NCI-H748 treated with DMSO at 0.1 percent for 48 hours (cell line): Measurements from ENCODE around the gene NAXE.
"Not testable (repeated sequence)": the region's sequence is repeated elsewhere in the genome, so short reads cannot be mapped to it uniquely, and the experiment has no call there.

Experiments
- DNase-seq: peaks from one replicate; lab custom pipeline; 2025; lab: John Stamatoyannopoulos, UW

Gene NAXE

GRCh38 chr1:156571261-156571852 lies 20.2 kb upstream of the NAXE start:
- DNase-seq = no peak

GRCh38 chr1:156571919-156572662 lies 19.5 kb upstream of the NAXE start, which contains the start of gene IQGAP3:
IQGAP3 (minus strand) TSS chr1:156572565; CDS start chr1:156572529, 36 bp downstream.
- DNase-seq = peak; percentile 72

GRCh38 chr1:156572663-156573018 lies 18.9 kb upstream of the NAXE start:
- DNase-seq = no peak

- no peak for DNase-seq
Measured at GRCh38 chr1:156574039-156574633, 17.4 kb upstream of the NAXE start.

- DNase-seq = peak; percentile 10
Measured at GRCh38 chr1:156577550-156577949, 14.0 kb upstream of the NAXE start.

- no peak for DNase-seq
Measured at GRCh38 chr1:156578055-156578454, 13.5 kb upstream of the NAXE start.

GRCh38 chr1:156579472-156579871 lies 12.1 kb upstream of the NAXE start, which contains the start of gene TTC24:
TTC24 (plus strand) TSS chr1:156579723; CDS start chr1:156581365, 1,642 bp downstream.
- DNase-seq = no peak

GRCh38 chr1:156581661-156582387 lies 9.8 kb upstream of the NAXE start:
- DNase-seq = no peak

- no peak for DNase-seq
Measured at GRCh38 chr1:156582388-156583017, 9.1 kb upstream of the NAXE start.

- DNase-seq = peak; percentile 36
Measured at GRCh38 chr1:156583821-156584622, 7.6 kb upstream of the NAXE start.

- peak; percentile 6 for DNase-seq
Measured at GRCh38 chr1:156584813-156585212, 6.8 kb upstream of the NAXE start.

GRCh38 chr1:156586323-156586722 lies 5.3 kb upstream of the NAXE start:
- no peak for DNase-seq

- DNase-seq = no peak
Measured at GRCh38 chr1:156586892-156587477, 4.6 kb upstream of the NAXE start.

GRCh38 chr1:156587927-156588326 lies 3.6 kb upstream of the NAXE start:
- DNase-seq = not testable (repeated sequence)

- no peak for DNase-seq
Measured at GRCh38 chr1:156589546-156589945, 2.0 kb upstream of the NAXE start.

GRCh38 chr1:156590326-156591180 lies 1.0 kb upstream of the NAXE start:
- DNase-seq = no peak

- DNase-seq = no peak
Measured at GRCh38 chr1:156591181-156591431, 470 bp upstream of the NAXE start.

GRCh38 chr1:156592158-156592909 lies 758 bp downstream of the NAXE start:
- DNase-seq = no peak

- DNase-seq = no peak
Measured at GRCh38 chr1:156592910-156593660, 1.5 kb downstream of the NAXE start.
